A549 (cell line): ENCODE data around the gene DRC7. TPM values are rescaled to one million over a fixed set of nuclear protein-coding genes. Genes with fewer than 3 reads are reported as not detected.

ENCODE experiments used
- ATAC-seq, 2 experiments: fragments of 200-7000 bp in 1 of 2; fragments of >200 bp in 1 of 2; cut with Nextera tagmentation in 1 of 2; cut with Tn5 transposase in 1 of 2; 3 replicates each; pipeline versions ENCODE4 v1.8.0 to v1.9.1; 2018 to 2020; ENCODE audit warnings: mild to moderate bottlenecking in 1 of 2, moderate library complexity in 1 of 2
- CTCF ChIA-PET: fragments of 300-600 bp; sonication (Branson Sonifier 250); formaldehyde crosslinking; extraction: SDS; loops from one replicate; lab custom pipeline; 2021; ENCODE audit warnings: antibody characterized with exemption, inconsistent platforms; lab: Yijun Ruan, JAX
- POLR2A ChIA-PET: fragments of 350-600 bp; formaldehyde crosslinking; extraction: SDS; loops from one replicate; lab custom pipeline; 2021; ENCODE audit warnings: antibody characterized with exemption, inconsistent platforms; lab: Yijun Ruan, JAX
- DNase-seq, 2 experiments: peaks; one replicate each; pipeline versions ENCODE4 v3.0.0 to v3.0.0-alpha.2; 2011 to 2016; ENCODE audit warnings: low read depth in 1 of 2, low spot score in 1 of 2
- FAIRE-seq: peaks from 2 replicates; lab custom pipeline; 2011; peaks lifted over from hg19 to GRCh38; lab: Jason Lieb, UNC
- H3K27ac ChIP-seq, 2 experiments: fragments of >200 bp; sonication (Bioruptor Twin); formaldehyde crosslinking; 3 replicates each; pipeline ENCODE4 v1.5.1; 2016 to 2017
- H3K4me1 ChIP-seq: fragments of >200 bp; sonication (Bioruptor Twin); formaldehyde crosslinking; 3 replicates; pipeline ENCODE4 v1.6.1; 2016
- H3K4me2 ChIP-seq: fragments of >200 bp; sonication (Bioruptor Twin); formaldehyde crosslinking; 3 replicates; pipeline ENCODE4 v1.6.1; 2016
- H3K4me3 ChIP-seq: fragments of >200 bp; sonication (Bioruptor Twin); formaldehyde crosslinking; 3 replicates; pipeline ENCODE4 v1.5.1; 2016
- H3K9me3 ChIP-seq: fragments of >200 bp; sonication (Bioruptor Twin); formaldehyde crosslinking; 3 replicates; pipeline ENCODE4 v1.6.1; 2016
- ATOH8 ChIP-seq: fragments of 250-450 bp; sonication (Bioruptor Pico); IDR thresholded peaks from 2 replicates; pipeline ENCODE4 v1.5.0; 2020; ENCODE audit warnings: low read depth, mild to moderate bottlenecking, moderate library complexity
- BCL3 ChIP-seq: fragments of >200 bp; sonication (Bioruptor Twin); formaldehyde crosslinking; IDR thresholded peaks from 3 replicates; pipeline ENCODE4 v1.6.1; 2016
- BHLHE40 ChIP-seq: IDR thresholded peaks from 2 replicates; pipeline ENCODE4 v1.6.1; 2012; ENCODE audit warnings: low read depth, low read length, inconsistent platforms
- CBX2 ChIP-seq: fragments of 200-600 bp; sonication (generic); IDR thresholded peaks from 2 replicates; pipeline ENCODE4 v1.6.1; 2016; ENCODE audit warnings: low read depth, mild to moderate bottlenecking, borderline replicate concordance
- CBX8 ChIP-seq: fragments of 200-600 bp; sonication (generic); IDR thresholded peaks from 2 replicates; pipeline ENCODE4 v1.6.1; 2016
- CEBPB ChIP-seq, 2 experiments: fragments of >200 bp in 1 of 2; sonication (Bioruptor Twin) in 1 of 2; formaldehyde crosslinking in 1 of 2; IDR thresholded peaks; 2 replicates each; pipeline ENCODE4 v1.6.1; 2012 to 2016
- CHD2 ChIP-seq: fragments of 150-350 bp; IDR thresholded peaks from 2 replicates; pipeline ENCODE4 v1.6.1; 2014; ENCODE audit warnings: low read length; ENCODE audit not compliant: partially characterized antibody
- CTCF ChIP-seq: fragments of >200 bp; sonication (Bioruptor Twin); formaldehyde crosslinking; IDR thresholded peaks from 3 replicates; pipeline ENCODE4 v1.5.1; 2016
- EP300 ChIP-seq, 2 experiments: fragments of >200 bp; sonication (Bioruptor Twin); formaldehyde crosslinking; IDR thresholded peaks; 2 replicates in 1 of 2; 3 replicates in 1 of 2; pipeline ENCODE4 v1.6.1; 2016 to 2017
- FOSL2 ChIP-seq, 2 experiments: fragments of 450-650 bp in 1 of 2; fragments of >200 bp in 1 of 2; sonication (Bioruptor Twin) in 1 of 2; formaldehyde crosslinking; IDR thresholded peaks; 2 replicates each; pipeline versions ENCODE4 v1.5.0 to v1.6.1; 2016 to 2020; ENCODE audit warnings: mild to moderate bottlenecking in 1 of 2, moderate library complexity in 1 of 2
- FOXS1 ChIP-seq: fragments of 250-450 bp; sonication (Bioruptor Pico); IDR thresholded peaks from 2 replicates; pipeline ENCODE4 v1.5.0; 2020; ENCODE audit warnings: mild to moderate bottlenecking, moderate library complexity
- GATA3 ChIP-seq: IDR thresholded peaks from 2 replicates; pipeline ENCODE4 v1.6.1; 2012; ENCODE audit warnings: borderline replicate concordance
- HDAC2 ChIP-seq: fragments of 200-600 bp; sonication (generic); IDR thresholded peaks from 2 replicates; pipeline ENCODE4 v1.6.1; 2016
- HOXA7 ChIP-seq: fragments of 250-450 bp; sonication (Bioruptor Pico); IDR thresholded peaks from 2 replicates; pipeline ENCODE4 v1.5.0; 2020; ENCODE audit warnings: mild to moderate bottlenecking, moderate library complexity
- HOXB5 ChIP-seq: fragments of 250-450 bp; sonication (Bioruptor Pico); IDR thresholded peaks from 2 replicates; pipeline ENCODE4 v1.5.0; 2020; ENCODE audit warnings: mild to moderate bottlenecking, moderate library complexity
- JUN ChIP-seq, 2 experiments: fragments of >200 bp; sonication (Bioruptor Twin); formaldehyde crosslinking; IDR thresholded peaks; 2 replicates in 1 of 2; 3 replicates in 1 of 2; pipeline ENCODE4 v1.6.1; 2016 to 2017
- JUNB ChIP-seq: fragments of >200 bp; sonication (Bioruptor Twin); formaldehyde crosslinking; IDR thresholded peaks from 2 replicates; pipeline ENCODE4 v1.6.1; 2016
- KDM1A ChIP-seq: fragments of 200-600 bp; sonication (generic); IDR thresholded peaks from 2 replicates; pipeline ENCODE4 v1.6.1; 2016; ENCODE audit warnings: low read depth, mild to moderate bottlenecking
- MAX ChIP-seq: IDR thresholded peaks from 2 replicates; pipeline ENCODE4 v1.6.1; 2012
- MAZ ChIP-seq: fragments of 150-350 bp; IDR thresholded peaks from 2 replicates; pipeline ENCODE4 v1.6.1; 2014; ENCODE audit warnings: antibody characterized with exemption, low read depth, low read length, borderline replicate concordance
- MYC ChIP-seq: IDR thresholded peaks from 2 replicates; pipeline ENCODE4 v1.6.1; 2012; ENCODE audit warnings: mild to moderate bottlenecking, inconsistent platforms, low read length, improper control_type of control experiment, borderline replicate concordance
- NFE2L2 ChIP-seq: fragments of 150-350 bp; conservative IDR thresholded peaks from 2 replicates; pipeline ENCODE4 v1.6.1; 2014; ENCODE audit warnings: low read length
- POLR2AphosphoS2 ChIP-seq: conservative IDR thresholded peaks from 2 replicates; pipeline ENCODE4 v1.6.1; 2012; ENCODE audit warnings: low read length, improper control_type of control experiment, inconsistent platforms
- RARB ChIP-seq: fragments of 250-450 bp; sonication (Bioruptor Pico); IDR thresholded peaks from 2 replicates; pipeline ENCODE4 v1.8.0; 2021; ENCODE audit warnings: mild to moderate bottlenecking, moderate library complexity
- RFX5 ChIP-seq: fragments of 450-650 bp; IDR thresholded peaks from 2 replicates; pipeline ENCODE4 v1.7.1; 2014; ENCODE audit warnings: antibody characterized with exemption, mild to moderate bottlenecking, moderate library complexity
- SMC3 ChIP-seq: fragments of >200 bp; sonication (Bioruptor Twin); formaldehyde crosslinking; IDR thresholded peaks from 3 replicates; pipeline ENCODE4 v1.6.1; 2018; ENCODE audit warnings: inconsistent platforms
- TFCP2L1 ChIP-seq: fragments of 250-450 bp; sonication (Bioruptor Pico); IDR thresholded peaks from 2 replicates; pipeline ENCODE4 v1.5.0; 2021; ENCODE audit warnings: mild to moderate bottlenecking
- TP53 ChIP-seq: fragments of 250-450 bp; sonication (Bioruptor Pico); IDR thresholded peaks from 2 replicates; pipeline ENCODE4 v1.5.0; 2021; ENCODE audit warnings: mild to moderate bottlenecking, moderate library complexity
- ZC3H11A ChIP-seq: fragments of 450-650 bp; IDR thresholded peaks from 2 replicates; pipeline ENCODE4 v1.6.1; 2014; ENCODE audit warnings: antibody characterized with exemption, mild to moderate bottlenecking
- ZFP36 ChIP-seq: fragments of 450-650 bp; IDR thresholded peaks from 2 replicates; pipeline ENCODE4 v1.6.1; 2014; ENCODE audit warnings: borderline replicate concordance; ENCODE audit not compliant: partially characterized antibody
- ZNF302 ChIP-seq: fragments of 250-450 bp; sonication (Bioruptor Pico); IDR thresholded peaks from 2 replicates; pipeline ENCODE4 v1.9.0; 2021; ENCODE audit warnings: inconsistent platforms, mild to moderate bottlenecking, moderate library complexity
- ZSCAN20 ChIP-seq: fragments of 250-450 bp; sonication (Bioruptor Pico); IDR thresholded peaks from 2 replicates; pipeline ENCODE4 v1.8.0; 2022; ENCODE audit warnings: mild to moderate bottlenecking, moderate library complexity
- WGBS: methylation state at CpG from one replicate; pipeline ENCODE4 v1.1.6; 2017; ENCODE audit errors: missing lambda C conversion rate; 5-methylcytosine and 5-hydroxymethylcytosine counted together
- polyA plus RNA-seq, 4 experiments: library from polyadenylated mRNA; depleted of rRNA in 3 of 4; stranded (reverse); fragments of >200 nt; fragmentation: RNase III in 1 of 4; extraction: RNeasy Plus Mini Kit Qiagen cat#74134 plus additional on column Dnase treatment in 1 of 4; gene quantifications; 2 replicates in 3 of 4; 3 replicates in 1 of 4; pipeline ENCODE4 v1.2.3, GENCODE V29; 2011 to 2017
- TF ChIP-seq, protein P1 (sequence below): fragments of 250-450 bp; sonication (Bioruptor Pico); IDR thresholded peaks from 2 replicates; pipeline ENCODE4 v1.5.0; 2021; ENCODE audit warnings: mild to moderate bottlenecking, moderate library complexity, borderline replicate concordance
- TF ChIP-seq, protein P2 (sequence below): fragments of 450-650 bp; IDR thresholded peaks from 2 replicates; pipeline ENCODE4 v1.6.1; 2014; ENCODE audit warnings: antibody characterized with exemption

DRC7 gene
- polyA plus RNA-seq, 2 of the 4 experiments (the other 2 are of a cell fraction): 0.10 to 0.28 TPM

DNA sequence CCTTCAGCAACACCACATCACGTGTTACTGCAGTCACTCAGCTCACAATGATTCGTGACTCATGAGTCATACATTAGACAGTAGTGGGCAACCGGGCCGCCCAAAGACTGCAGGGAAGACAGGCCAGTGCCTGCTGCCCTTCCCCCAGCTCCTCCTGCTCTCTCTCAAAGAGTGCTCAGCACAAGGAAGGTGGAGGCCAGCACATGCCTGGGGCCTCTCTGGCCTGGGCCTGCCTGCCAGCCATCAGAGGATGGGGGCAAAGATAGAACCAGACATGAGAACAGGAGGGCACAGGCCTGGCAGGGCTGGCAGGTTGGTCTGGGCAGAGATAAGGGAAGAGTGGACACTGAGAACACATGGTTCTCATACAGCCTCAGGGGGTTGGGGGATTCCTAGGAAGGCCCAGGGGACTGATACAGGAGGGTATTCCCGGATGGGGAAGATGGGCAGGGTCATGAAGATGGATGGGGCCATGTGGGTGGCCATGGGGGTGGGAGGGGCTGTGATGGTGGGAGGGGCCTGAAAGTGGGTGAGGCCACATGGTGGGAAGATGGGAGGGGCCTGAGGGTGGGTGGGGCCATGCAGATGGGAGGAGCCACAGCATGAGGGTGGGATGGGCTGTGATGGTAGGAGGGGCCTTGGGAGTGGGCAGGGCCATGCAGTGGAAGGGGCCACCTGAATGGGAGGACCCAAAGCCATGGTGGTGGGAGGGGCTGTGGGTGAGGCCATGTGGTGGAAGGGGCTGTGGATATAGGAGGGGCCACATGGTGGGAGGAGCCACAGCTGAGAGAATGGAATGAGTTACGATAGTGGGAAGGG, 69.9 kb downstream of the DRC7 start:
- H3K4me1 ChIP-seq: peaks cover 69% of the 10 kb centered on the region
- peak; percentile 55 to 87 for ATAC-seq
- peak overlapping the region; percentile 79 for H3K4me2 ChIP-seq
- H3K27ac ChIP-seq: peak overlapping the region; percentile 91 to 92
- H3K9me3 ChIP-seq: no peaks in the 10 kb centered on the region
- peak; percentile 86 to 98 for DNase-seq
- ChIA-PET CTCF (interaction anchor here (0.9 to 9.7 kb wide), 4 partner anchors 5 to 188 kb away, joined by 3 to 96 read pairs (median 4); no protein-coding TSS in a partner anchor), POLR2A (interaction anchor here (0.5 to 1.1 kb wide), 2 partner anchors 9 to 175 kb away, joined by 4 to 9 read pairs; no protein-coding TSS in a partner anchor)
- H3K4me3 ChIP-seq: 0 out of 3 replicates have a peak overlapping the region, but pooled peaks have one; percentile 15
- FAIRE-seq: peak; percentile 79
- WGBS: 2% methylated on average over 6 of the region's 6 CpGs
- peak; percentile 53 for TF ChIP-seq JUNB
- TF ChIP-seq CEBPB (IDR thresholded peaks at IDR 0.05): no peak
- peak; percentile 39; the same call in 1 of the 2 replicates for TF ChIP-seq ATOH8 (CRISPR knock-in tag)
- TF ChIP-seq HOXA7 (CRISPR knock-in tag): peak; percentile 58; the same call in 1 of the 2 replicates
- TF ChIP-seq CBX2: no peak
- peak; percentile 77 for TF ChIP-seq FOSL2 (IDR thresholded peaks at IDR 0.05)
- TF ChIP-seq FOSL2 (CRISPR knock-in tag; IDR thresholded peaks at IDR 0.05): peak; percentile 84
- peak; percentile 60; the same call in 1 of the 2 replicates for TF ChIP-seq TP53 (CRISPR knock-in tag)
- no peak for TF ChIP-seq MAZ
- no peak for TF ChIP-seq CBX8
- TF ChIP-seq GATA3: 0 out of 2 replicates have a peak, but pooled peaks have one; percentile 16
- no peak for TF ChIP-seq TFCP2L1 (CRISPR knock-in tag)
- TF ChIP-seq JUN (IDR thresholded peaks at IDR 0.05): peak in 1 of 2 experiments; percentile 69; a peak in 3 of 5 replicates
- TF ChIP-seq CHD2: no peak
- TF ChIP-seq HDAC2: no peak
- TF ChIP-seq RARB (CRISPR knock-in tag): no peak
- no peak for TF ChIP-seq BHLHE40
- no peak; the same call in 2 of the 3 replicates for TF ChIP-seq SMC3
- TF ChIP-seq, protein P1, sequence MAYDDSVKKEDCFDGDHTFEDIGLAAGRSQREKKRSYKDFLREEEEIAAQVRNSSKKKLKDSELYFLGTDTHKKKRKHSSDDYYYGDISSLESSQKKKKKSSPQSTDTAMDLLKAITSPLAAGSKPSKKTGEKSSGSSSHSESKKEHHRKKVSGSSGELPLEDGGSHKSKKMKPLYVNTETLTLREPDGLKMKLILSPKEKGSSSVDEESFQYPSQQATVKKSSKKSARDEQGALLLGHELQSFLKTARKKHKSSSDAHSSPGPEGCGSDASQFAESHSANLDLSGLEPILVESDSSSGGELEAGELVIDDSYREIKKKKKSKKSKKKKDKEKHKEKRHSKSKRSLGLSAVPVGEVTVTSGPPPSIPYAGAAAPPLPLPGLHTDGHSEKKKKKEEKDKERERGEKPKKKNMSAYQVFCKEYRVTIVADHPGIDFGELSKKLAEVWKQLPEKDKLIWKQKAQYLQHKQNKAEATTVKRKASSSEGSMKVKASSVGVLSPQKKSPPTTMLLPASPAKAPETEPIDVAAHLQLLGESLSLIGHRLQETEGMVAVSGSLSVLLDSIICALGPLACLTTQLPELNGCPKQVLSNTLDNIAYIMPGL: no peak
- no peak for TF ChIP-seq ZNF302
- no peak for TF ChIP-seq NFE2L2
- TF ChIP-seq ZFP36: no peak
- TF ChIP-seq EP300 (IDR thresholded peaks at IDR 0.05): 0 out of 5 replicates have a peak, but pooled peaks of 1 of the 2 experiments have one; percentile 15
- no peak for TF ChIP-seq ZSCAN20 (CRISPR knock-in tag)
- no peak for TF ChIP-seq ZC3H11A
- TF ChIP-seq MYC: no peak; the same call in 1 of the 2 replicates
- no peak for TF ChIP-seq POLR2AphosphoS2
- TF ChIP-seq HOXB5 (CRISPR knock-in tag): 0 out of 2 replicates have a peak, but pooled peaks have one; percentile 25
- no peak for TF ChIP-seq BCL3
- TF ChIP-seq MAX: peak; percentile 86
- no peak for TF ChIP-seq KDM1A
- TF ChIP-seq CTCF: no peak
- no peak for TF ChIP-seq RFX5
- TF ChIP-seq, protein P2, sequence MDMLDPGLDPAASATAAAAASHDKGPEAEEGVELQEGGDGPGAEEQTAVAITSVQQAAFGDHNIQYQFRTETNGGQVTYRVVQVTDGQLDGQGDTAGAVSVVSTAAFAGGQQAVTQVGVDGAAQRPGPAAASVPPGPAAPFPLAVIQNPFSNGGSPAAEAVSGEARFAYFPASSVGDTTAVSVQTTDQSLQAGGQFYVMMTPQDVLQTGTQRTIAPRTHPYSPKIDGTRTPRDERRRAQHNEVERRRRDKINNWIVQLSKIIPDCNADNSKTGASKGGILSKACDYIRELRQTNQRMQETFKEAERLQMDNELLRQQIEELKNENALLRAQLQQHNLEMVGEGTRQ: 0 out of 2 replicates have a peak, but pooled peaks have one; percentile 27
- no peak for TF ChIP-seq FOXS1 (CRISPR knock-in tag)
